ENCODE data around the gene LRRC4C. TPM values are rescaled to one million over a fixed set of nuclear protein-coding genes. Genes with fewer than 3 reads are reported as not detected.

The LRRC4C gene
- total RNA-seq, 1 donor from 2014 or later, result 14.0 TPM

- Mint-ChIP-seq H3K4me1 (ENCODE audit: unreplicated experiment) (peaks cover 7% of the 10 kb centered on the region), H3K4me3 (no peak overlapping the region), H3K36me3 (no peaks in the 10 kb centered on the region), H3K9me3 (peaks cover 4% of the 10 kb centered on the region), H3K27ac (no peak overlapping the region), H3K27me3 (no peaks in the 10 kb centered on the region)
- DNase-seq (ENCODE audit: extremely low spot score, unreplicated experiment), result no peak
- TF ChIP-seq, protein P1, sequence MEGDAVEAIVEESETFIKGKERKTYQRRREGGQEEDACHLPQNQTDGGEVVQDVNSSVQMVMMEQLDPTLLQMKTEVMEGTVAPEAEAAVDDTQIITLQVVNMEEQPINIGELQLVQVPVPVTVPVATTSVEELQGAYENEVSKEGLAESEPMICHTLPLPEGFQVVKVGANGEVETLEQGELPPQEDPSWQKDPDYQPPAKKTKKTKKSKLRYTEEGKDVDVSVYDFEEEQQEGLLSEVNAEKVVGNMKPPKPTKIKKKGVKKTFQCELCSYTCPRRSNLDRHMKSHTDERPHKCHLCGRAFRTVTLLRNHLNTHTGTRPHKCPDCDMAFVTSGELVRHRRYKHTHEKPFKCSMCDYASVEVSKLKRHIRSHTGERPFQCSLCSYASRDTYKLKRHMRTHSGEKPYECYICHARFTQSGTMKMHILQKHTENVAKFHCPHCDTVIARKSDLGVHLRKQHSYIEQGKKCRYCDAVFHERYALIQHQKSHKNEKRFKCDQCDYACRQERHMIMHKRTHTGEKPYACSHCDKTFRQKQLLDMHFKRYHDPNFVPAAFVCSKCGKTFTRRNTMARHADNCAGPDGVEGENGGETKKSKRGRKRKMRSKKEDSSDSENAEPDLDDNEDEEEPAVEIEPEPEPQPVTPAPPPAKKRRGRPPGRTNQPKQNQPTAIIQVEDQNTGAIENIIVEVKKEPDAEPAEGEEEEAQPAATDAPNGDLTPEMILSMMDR (conservative IDR thresholded peaks at IDR 0.05), result no peak
Measured at GRCh38 chr11:41308286-41308685, 151.2 kb downstream of the LRRC4C start.

DNA sequence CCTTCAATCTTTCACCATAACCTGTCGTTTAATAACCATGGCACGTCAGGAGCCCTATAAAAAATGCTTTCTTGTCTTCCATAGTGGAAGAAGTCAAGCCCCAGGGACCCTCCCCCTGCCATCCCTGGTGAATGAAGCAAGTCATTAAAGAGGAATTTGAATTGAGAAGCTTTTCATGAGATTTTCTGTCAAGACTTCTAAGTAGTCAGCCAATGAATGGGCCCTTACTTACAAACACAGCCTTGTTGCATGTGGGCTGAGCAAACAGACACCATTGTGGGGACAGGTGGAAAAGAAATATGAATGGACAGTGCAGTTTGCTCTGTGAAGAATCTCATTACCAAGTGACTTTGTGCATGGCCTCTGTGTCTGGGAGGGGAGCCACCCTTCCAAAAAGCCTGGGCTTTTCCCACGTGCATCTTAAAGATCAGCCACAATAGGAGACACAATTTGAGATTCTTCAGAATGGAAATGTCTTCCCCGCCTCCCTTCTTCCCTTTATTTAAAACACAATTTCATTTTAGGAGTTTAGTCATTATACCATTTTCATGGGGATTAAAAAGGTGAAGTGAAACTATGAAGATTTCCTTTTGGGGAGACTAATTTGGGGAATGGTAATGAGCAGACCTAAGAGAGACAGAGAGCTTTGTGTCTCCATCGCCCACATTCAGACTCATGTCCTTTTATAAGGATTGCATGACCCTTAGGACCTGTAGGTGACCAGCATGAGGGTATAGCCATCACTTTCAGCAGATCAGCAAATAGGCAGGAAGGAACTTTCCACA is 152.0 kb downstream of the LRRC4C start:
- Mint-ChIP-seq H3K4me3 (no peak overlapping the region), H3K4me1 (ENCODE audit: unreplicated experiment) (peaks cover 7% of the 10 kb centered on the region), H3K9me3 (peaks cover 4% of the 10 kb centered on the region), H3K27ac (no peak overlapping the region), H3K36me3 (no peaks in the 10 kb centered on the region), H3K27me3 (no peaks in the 10 kb centered on the region)
- TF ChIP-seq, protein P1 (conservative IDR thresholded peaks at IDR 0.05), result no peak
- DNase-seq (ENCODE audit: extremely low spot score, unreplicated experiment), result no peak

- H3K27me3 Mint-ChIP-seq, result no peaks in the 10 kb centered on the region
- H3K4me1 Mint-ChIP-seq (ENCODE audit: unreplicated experiment), result no peaks in the 10 kb centered on the region
- no peaks in the 10 kb centered on the region for H3K36me3 Mint-ChIP-seq
- TF ChIP-seq, protein P1 (conservative IDR thresholded peaks at IDR 0.05), result no peak
- no peak overlapping the region for H3K4me3 Mint-ChIP-seq
- DNase-seq (ENCODE audit: extremely low spot score, unreplicated experiment), result no peak
- peaks cover 4% of the 10 kb centered on the region for H3K9me3 Mint-ChIP-seq
- no peak overlapping the region for H3K27ac Mint-ChIP-seq
Measured at GRCh38 chr11:41306431-41306830, 153.0 kb downstream of the LRRC4C start.

GRCh38 chr11:41301023-41301422 is 158.4 kb downstream of the LRRC4C start:
- DNase-seq (ENCODE audit: extremely low spot score, unreplicated experiment), result no peak
- H3K27ac Mint-ChIP-seq, result no peak overlapping the region
- TF ChIP-seq, protein P1 (conservative IDR thresholded peaks at IDR 0.05), result no peak
- H3K4me1 Mint-ChIP-seq (ENCODE audit: unreplicated experiment), result peaks cover 8% of the 10 kb centered on the region
- H3K9me3 Mint-ChIP-seq, result peaks cover 2% of the 10 kb centered on the region
- no peak overlapping the region for H3K4me3 Mint-ChIP-seq
- H3K36me3 Mint-ChIP-seq, result no peaks in the 10 kb centered on the region
- no peaks in the 10 kb centered on the region for H3K27me3 Mint-ChIP-seq

GRCh38 chr11:41289408-41289807 is 170.0 kb downstream of the LRRC4C start:
- Mint-ChIP-seq H3K9me3 (no peaks in the 10 kb centered on the region), H3K36me3 (no peaks in the 10 kb centered on the region), H3K4me3 (no peak overlapping the region), H3K27ac (no peak overlapping the region), H3K4me1 (ENCODE audit: unreplicated experiment) (no peaks in the 10 kb centered on the region), H3K27me3 (no peaks in the 10 kb centered on the region)
- TF ChIP-seq, protein P1 (conservative IDR thresholded peaks at IDR 0.05), result no peak
- no peak for DNase-seq (ENCODE audit: extremely low spot score, unreplicated experiment)
